ENCODE measurements around the gene ADAM21.

ADAM21 gene

DNA sequence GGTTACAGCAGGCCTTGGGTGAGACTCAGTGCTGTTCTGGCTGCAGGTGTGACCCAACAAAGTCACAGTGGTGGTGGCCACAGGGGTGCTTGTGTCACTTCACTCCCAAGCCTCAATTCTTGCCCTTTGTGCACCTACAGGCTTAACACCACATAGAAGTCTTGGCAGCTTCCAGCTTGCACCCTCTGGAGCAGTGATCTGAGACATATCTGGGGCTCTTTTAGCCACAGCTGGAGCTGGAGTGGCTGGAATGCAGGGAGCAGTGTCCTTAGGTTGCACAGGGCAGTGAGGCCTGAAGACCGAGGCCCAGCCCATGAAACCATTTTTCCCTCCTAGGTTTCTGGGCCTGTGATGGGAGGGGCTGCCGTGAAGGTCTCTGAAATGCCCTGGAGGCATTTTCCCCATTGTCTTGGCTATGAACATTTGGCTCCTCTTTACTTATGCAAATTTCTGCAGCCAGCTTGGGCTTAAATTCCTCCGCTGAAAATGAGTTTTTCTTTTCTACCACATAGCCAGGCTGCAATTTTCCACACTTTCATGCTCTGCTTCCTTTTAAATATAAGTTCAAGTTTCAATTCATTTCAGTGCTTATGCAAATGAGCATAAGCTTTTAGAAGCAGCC, 37.7 kb downstream of the ADAM21 start:
- H3K4me3 ChIP-seq (ENCODE audit: low read depth, low read length): no peak overlapping the region
- no peak for TF ChIP-seq POLR2A (IDR thresholded peaks at IDR 0.05; ENCODE audit: extremely low read depth, insufficient read length)
- no peak for TF ChIP-seq MAX (IDR thresholded peaks at IDR 0.05; ENCODE audit: low read depth, low read length)
- TF ChIP-seq MYC (IDR thresholded peaks at IDR 0.05; ENCODE audit: low read depth, low read length): no peak
- no peak for TF ChIP-seq CTCF (IDR thresholded peaks at IDR 0.05; ENCODE audit: low read depth, low read length)
- DNase-seq (ENCODE audit: low read depth): no peak

- DNase-seq (ENCODE audit: low read depth): no peak
- TF ChIP-seq MYC (IDR thresholded peaks at IDR 0.05; ENCODE audit: low read depth, low read length): no peak
- TF ChIP-seq MAX (IDR thresholded peaks at IDR 0.05; ENCODE audit: low read depth, low read length): no peak
- TF ChIP-seq CTCF (IDR thresholded peaks at IDR 0.05; ENCODE audit: low read depth, low read length): no peak
- TF ChIP-seq POLR2A (IDR thresholded peaks at IDR 0.05; ENCODE audit: extremely low read depth, insufficient read length): no peak
- H3K4me3 ChIP-seq (ENCODE audit: low read depth, low read length): no peak overlapping the region
Observed at GRCh38 chr14:70498191-70498590, 46.2 kb downstream of the ADAM21 start.
